A549 (cell line): ENCODE measurements around the gene CIRBP.
A peak's percentile ranks its signal among the peaks of the same experiment; 100 is the strongest.

Experiments
- CTCF ChIP-seq: fragments of >200 bp; sonication (Bioruptor Twin); formaldehyde crosslinking; IDR thresholded peaks from 3 replicates; pipeline ENCODE4 v1.5.1; 2016
- POLR2A ChIP-seq: IDR thresholded peaks from 2 replicates; pipeline ENCODE4 v1.6.1; 2012; ENCODE audit warnings: mild to moderate bottlenecking, low read length
- REST ChIP-seq: fragments of 200-600 bp; sonication (generic); IDR thresholded peaks from 2 replicates; pipeline ENCODE4 v1.6.1; 2016; ENCODE audit warnings: antibody characterized with exemption, mild to moderate bottlenecking, moderate library complexity

- peak; percentile 78 for TF ChIP-seq CTCF
- TF ChIP-seq POLR2A, result no peak
- TF ChIP-seq REST, result no peak
Measured at GRCh38 chr19:1239796-1240737, 29.1 kb upstream of the CIRBP start.
